ENCODE results near the gene CALM1.

Gene CALM1

DNA sequence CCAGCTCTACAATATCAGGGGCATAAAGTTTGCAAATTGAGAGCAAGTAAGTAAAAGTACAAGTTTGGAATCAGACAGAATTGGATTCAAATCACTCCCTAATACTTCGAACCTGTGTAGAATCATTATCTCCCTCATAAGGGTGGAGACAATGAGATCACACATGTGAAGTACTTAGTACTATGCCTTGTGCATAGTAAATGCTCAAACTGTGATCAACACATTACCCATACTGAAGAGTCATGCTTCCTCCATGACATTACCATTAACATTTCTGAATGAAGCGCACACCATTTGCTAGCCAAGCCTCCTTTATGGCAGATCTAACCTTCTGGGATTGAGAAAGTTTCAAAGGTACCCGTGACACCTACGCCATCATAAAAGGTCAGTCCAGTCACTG lies 38.5 kb upstream of the CALM1 start:
- Histone ChIP-seq H3K27ac (ENCODE audit: low read depth, low read length) (no peak overlapping the region), H3K79me2 (ENCODE audit: control insufficient read depth, low read length) (no peaks in the 10 kb centered on the region), H3K9me2 (replicated peaks; ENCODE audit: control insufficient read depth, low read length) (no peaks in the 10 kb centered on the region), H3K9me3 (ENCODE audit: control insufficient read depth, insufficient read depth, low read length) (no peaks in the 10 kb centered on the region), H3K4me2 (ENCODE audit: low read length) (no peak overlapping the region), H3K27me3 (ENCODE audit: control insufficient read depth, low read length) (no peaks in the 10 kb centered on the region), H4K20me1 (ENCODE audit: control insufficient read depth, insufficient read depth, low read depth, low read length) (no peaks in the 10 kb centered on the region), H3K4me3 (ENCODE audit: low read length) (no peak overlapping the region), H3K4me1 (ENCODE audit: control insufficient read depth, low read length) (no peaks in the 10 kb centered on the region), H3F3A (ENCODE audit: control insufficient read depth, insufficient read depth) (no peaks in the 10 kb centered on the region), H3K36me3 (ENCODE audit: control insufficient read depth, low read length) (no peaks in the 10 kb centered on the region)
- no peak for TF ChIP-seq EZH2phosphoT487 (IDR thresholded peaks at IDR 0.05; ENCODE audit: borderline replicate concordance, low read length)
- TF ChIP-seq, protein P1, sequence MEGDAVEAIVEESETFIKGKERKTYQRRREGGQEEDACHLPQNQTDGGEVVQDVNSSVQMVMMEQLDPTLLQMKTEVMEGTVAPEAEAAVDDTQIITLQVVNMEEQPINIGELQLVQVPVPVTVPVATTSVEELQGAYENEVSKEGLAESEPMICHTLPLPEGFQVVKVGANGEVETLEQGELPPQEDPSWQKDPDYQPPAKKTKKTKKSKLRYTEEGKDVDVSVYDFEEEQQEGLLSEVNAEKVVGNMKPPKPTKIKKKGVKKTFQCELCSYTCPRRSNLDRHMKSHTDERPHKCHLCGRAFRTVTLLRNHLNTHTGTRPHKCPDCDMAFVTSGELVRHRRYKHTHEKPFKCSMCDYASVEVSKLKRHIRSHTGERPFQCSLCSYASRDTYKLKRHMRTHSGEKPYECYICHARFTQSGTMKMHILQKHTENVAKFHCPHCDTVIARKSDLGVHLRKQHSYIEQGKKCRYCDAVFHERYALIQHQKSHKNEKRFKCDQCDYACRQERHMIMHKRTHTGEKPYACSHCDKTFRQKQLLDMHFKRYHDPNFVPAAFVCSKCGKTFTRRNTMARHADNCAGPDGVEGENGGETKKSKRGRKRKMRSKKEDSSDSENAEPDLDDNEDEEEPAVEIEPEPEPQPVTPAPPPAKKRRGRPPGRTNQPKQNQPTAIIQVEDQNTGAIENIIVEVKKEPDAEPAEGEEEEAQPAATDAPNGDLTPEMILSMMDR (IDR thresholded peaks at IDR 0.05; ENCODE audit: low read depth, low read length, poor library complexity, severe bottlenecking) = no peak

GRCh38 chr14:90361865-90362557 lies 34.8 kb upstream of the CALM1 start:
- TF ChIP-seq, protein P1 (IDR thresholded peaks at IDR 0.05; ENCODE audit: low read depth, low read length, poor library complexity, severe bottlenecking) = no peak
- no peak for TF ChIP-seq EZH2phosphoT487 (IDR thresholded peaks at IDR 0.05; ENCODE audit: borderline replicate concordance, low read length)
- H3K4me1 ChIP-seq (ENCODE audit: control insufficient read depth, low read length) = no peaks in the 10 kb centered on the region
- no peak overlapping the region for H3K4me2 ChIP-seq (ENCODE audit: low read length)
- H4K20me1 ChIP-seq (ENCODE audit: control insufficient read depth, insufficient read depth, low read depth, low read length) = no peaks in the 10 kb centered on the region
- H3K27me3 ChIP-seq (ENCODE audit: control insufficient read depth, low read length) = no peaks in the 10 kb centered on the region
- H3K9me2 ChIP-seq (replicated peaks; ENCODE audit: control insufficient read depth, low read length) = no peaks in the 10 kb centered on the region
- H3K36me3 ChIP-seq (ENCODE audit: control insufficient read depth, low read length) = no peaks in the 10 kb centered on the region
- H3K9me3 ChIP-seq (ENCODE audit: control insufficient read depth, insufficient read depth, low read length) = no peaks in the 10 kb centered on the region
- H3K27ac ChIP-seq (ENCODE audit: low read depth, low read length) = no peak overlapping the region
- H3K4me3 ChIP-seq (ENCODE audit: low read length) = no peak overlapping the region
- H3F3A ChIP-seq (ENCODE audit: control insufficient read depth, insufficient read depth) = no peaks in the 10 kb centered on the region
- H3K79me2 ChIP-seq (ENCODE audit: control insufficient read depth, low read length) = no peaks in the 10 kb centered on the region

GRCh38 chr14:90362558-90362896 lies 34.3 kb upstream of the CALM1 start:
- H3K9me2 ChIP-seq (replicated peaks; ENCODE audit: control insufficient read depth, low read length) = no peaks in the 10 kb centered on the region
- no peaks in the 10 kb centered on the region for H3K36me3 ChIP-seq (ENCODE audit: control insufficient read depth, low read length)
- no peak overlapping the region for H3K4me3 ChIP-seq (ENCODE audit: low read length)
- no peaks in the 10 kb centered on the region for H3K79me2 ChIP-seq (ENCODE audit: control insufficient read depth, low read length)
- H3F3A ChIP-seq (ENCODE audit: control insufficient read depth, insufficient read depth) = no peaks in the 10 kb centered on the region
- no peak for TF ChIP-seq EZH2phosphoT487 (IDR thresholded peaks at IDR 0.05; ENCODE audit: borderline replicate concordance, low read length)
- TF ChIP-seq, protein P1 (IDR thresholded peaks at IDR 0.05; ENCODE audit: low read depth, low read length, poor library complexity, severe bottlenecking) = no peak
- H3K27me3 ChIP-seq (ENCODE audit: control insufficient read depth, low read length) = no peaks in the 10 kb centered on the region
- no peaks in the 10 kb centered on the region for H4K20me1 ChIP-seq (ENCODE audit: control insufficient read depth, insufficient read depth, low read depth, low read length)
- H3K9me3 ChIP-seq (ENCODE audit: control insufficient read depth, insufficient read depth, low read length) = no peaks in the 10 kb centered on the region
- H3K27ac ChIP-seq (ENCODE audit: low read depth, low read length) = no peak overlapping the region
- no peaks in the 10 kb centered on the region for H3K4me1 ChIP-seq (ENCODE audit: control insufficient read depth, low read length)
- no peak overlapping the region for H3K4me2 ChIP-seq (ENCODE audit: low read length)
